A549 (cell line): ENCODE data around the gene SENP8.

Experiments
- CTCF ChIP-seq: fragments of >200 bp; sonication (Bioruptor Twin); formaldehyde crosslinking; IDR thresholded peaks from 3 replicates; pipeline ENCODE4 v1.5.1; 2016
- POLR2A ChIP-seq: IDR thresholded peaks from 2 replicates; pipeline ENCODE4 v1.6.1; 2012; ENCODE audit warnings: mild to moderate bottlenecking, low read length
- TF ChIP-seq, protein P1 (sequence below): fragments of 450-650 bp; IDR thresholded peaks from 2 replicates; pipeline ENCODE4 v1.6.1; 2014; ENCODE audit warnings: antibody characterized with exemption
- TF ChIP-seq, protein P2 (sequence below): IDR thresholded peaks from 2 replicates; pipeline ENCODE4 v1.6.1; 2012

DNA sequence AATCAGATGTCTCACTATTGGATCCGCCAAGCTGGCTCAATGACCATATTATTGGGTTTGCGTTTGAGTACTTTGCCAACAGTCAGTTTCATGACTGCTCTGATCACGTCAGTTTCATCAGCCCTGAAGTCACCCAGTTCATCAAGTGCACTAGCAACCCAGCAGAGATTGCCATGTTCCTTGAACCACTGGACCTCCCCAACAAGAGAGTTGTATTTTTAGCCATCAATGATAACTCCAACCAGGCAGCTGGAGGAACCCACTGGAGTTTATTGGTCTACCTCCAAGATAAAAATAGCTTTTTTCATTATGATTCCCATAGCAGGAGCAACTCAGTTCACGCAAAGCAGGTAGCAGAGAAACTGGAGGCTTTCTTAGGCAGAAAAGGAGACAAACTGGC, 21.5 kb downstream of the SENP8 start:
- TF ChIP-seq, protein P1, sequence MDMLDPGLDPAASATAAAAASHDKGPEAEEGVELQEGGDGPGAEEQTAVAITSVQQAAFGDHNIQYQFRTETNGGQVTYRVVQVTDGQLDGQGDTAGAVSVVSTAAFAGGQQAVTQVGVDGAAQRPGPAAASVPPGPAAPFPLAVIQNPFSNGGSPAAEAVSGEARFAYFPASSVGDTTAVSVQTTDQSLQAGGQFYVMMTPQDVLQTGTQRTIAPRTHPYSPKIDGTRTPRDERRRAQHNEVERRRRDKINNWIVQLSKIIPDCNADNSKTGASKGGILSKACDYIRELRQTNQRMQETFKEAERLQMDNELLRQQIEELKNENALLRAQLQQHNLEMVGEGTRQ, result no peak
- TF ChIP-seq CTCF (no peak), POLR2A (no peak)
- TF ChIP-seq, protein P2, sequence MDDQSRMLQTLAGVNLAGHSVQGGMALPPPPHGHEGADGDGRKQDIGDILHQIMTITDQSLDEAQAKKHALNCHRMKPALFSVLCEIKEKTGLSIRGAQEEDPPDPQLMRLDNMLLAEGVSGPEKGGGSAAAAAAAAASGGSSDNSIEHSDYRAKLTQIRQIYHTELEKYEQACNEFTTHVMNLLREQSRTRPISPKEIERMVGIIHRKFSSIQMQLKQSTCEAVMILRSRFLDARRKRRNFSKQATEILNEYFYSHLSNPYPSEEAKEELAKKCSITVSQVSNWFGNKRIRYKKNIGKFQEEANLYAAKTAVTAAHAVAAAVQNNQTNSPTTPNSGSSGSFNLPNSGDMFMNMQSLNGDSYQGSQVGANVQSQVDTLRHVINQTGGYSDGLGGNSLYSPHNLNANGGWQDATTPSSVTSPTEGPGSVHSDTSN, result no peak
